ENCODE results near the gene CLTCL1. TPM values are rescaled to one million over a fixed set of nuclear protein-coding genes. Genes with fewer than 3 reads are reported as not detected.
"Not testable (repeated sequence)": the region's sequence is repeated elsewhere in the genome, so short reads cannot be mapped to it uniquely, and the experiment has no call there.

CLTCL1 gene
- total RNA-seq = 1 to 10 TPM in 1 of 2 experiments, under 1 TPM in 1; 0.93 to 1.1 TPM

GRCh38 chr22:19291580-19292457 lies at the start of gene CLTCL1:
Gene CLTCL1, minus strand, starts transcription at chr22:19291719. Its CDS starts 78 bp downstream, at chr22:19291641.
- DNase-seq = peak; percentile 77
- H3K27me3 Mint-ChIP-seq = peaks cover 34% of the 10 kb centered on the region
- peaks cover 25% of the 10 kb centered on the region for H3K4me1 Mint-ChIP-seq
- peak within 1 kb of the TSS; percentile 82 for H3K4me3 Mint-ChIP-seq
- H3K27ac Mint-ChIP-seq = peak within 1 kb of the TSS; percentile 47
- ChIA-PET POLR2A (interaction anchor here (0.8 to 1.6 kb wide), 7 partner anchors 113 to 188 kb away, joined by 3 to 7 read pairs (median 3); partner anchors contain the start of genes CDC45, DGCR2, ESS2 and HIRA), CTCF (interaction anchor here (0.8 to 1.6 kb wide), 4 partner anchors 112 to 338 kb away, joined by 3 to 5 read pairs (median 3); partner anchors contain the start of gene ESS2)
- no peaks in the 10 kb centered on the region for H3K36me3 Mint-ChIP-seq (ENCODE audit: low read depth)
- no peaks in the 10 kb centered on the region for H3K9me3 Mint-ChIP-seq

GRCh38 chr22:19337137-19337536 lies 45.6 kb upstream of the CLTCL1 start:
- H3K9me3 Mint-ChIP-seq = peaks cover 32% of the 10 kb centered on the region
- no peak overlapping the region for H3K27ac Mint-ChIP-seq
- H3K27me3 Mint-ChIP-seq = no peaks in the 10 kb centered on the region
- ChIA-PET CTCF (no interaction called here), POLR2A (no interaction called here)
- peaks cover 96% of the 10 kb centered on the region for H3K36me3 Mint-ChIP-seq (ENCODE audit: low read depth)
- no peak for DNase-seq
- no peaks in the 10 kb centered on the region for H3K4me1 Mint-ChIP-seq
- no peak overlapping the region for H3K4me3 Mint-ChIP-seq

GRCh38 chr22:19336133-19337075 lies 44.9 kb upstream of the CLTCL1 start:
- no peaks in the 10 kb centered on the region for H3K27me3 Mint-ChIP-seq
- ChIA-PET CTCF (no interaction called here), POLR2A (no interaction called here)
- no peak overlapping the region for H3K27ac Mint-ChIP-seq
- H3K36me3 Mint-ChIP-seq (ENCODE audit: low read depth) = peaks cover 96% of the 10 kb centered on the region
- H3K4me3 Mint-ChIP-seq = no peak overlapping the region
- H3K4me1 Mint-ChIP-seq = no peaks in the 10 kb centered on the region
- H3K9me3 Mint-ChIP-seq = peaks cover 32% of the 10 kb centered on the region
- DNase-seq = no peak

GRCh38 chr22:19331975-19332374 lies 40.5 kb upstream of the CLTCL1 start:
- ChIA-PET POLR2A (no interaction called here), CTCF (no interaction called here)
- no peak overlapping the region for H3K27ac Mint-ChIP-seq
- H3K4me1 Mint-ChIP-seq = no peaks in the 10 kb centered on the region
- no peak for DNase-seq
- H3K4me3 Mint-ChIP-seq = no peak overlapping the region
- H3K9me3 Mint-ChIP-seq = peaks cover 12% of the 10 kb centered on the region
- no peaks in the 10 kb centered on the region for H3K27me3 Mint-ChIP-seq
- H3K36me3 Mint-ChIP-seq (ENCODE audit: low read depth) = peaks cover 81% of the 10 kb centered on the region

- peaks cover 12% of the 10 kb centered on the region for H3K9me3 Mint-ChIP-seq
- no peaks in the 10 kb centered on the region for H3K27me3 Mint-ChIP-seq
- ChIA-PET POLR2A (no interaction called here), CTCF (no interaction called here)
- no peak overlapping the region for H3K4me3 Mint-ChIP-seq
- no peak for DNase-seq
- H3K36me3 Mint-ChIP-seq (ENCODE audit: low read depth) = peaks cover 76% of the 10 kb centered on the region
- no peak overlapping the region for H3K27ac Mint-ChIP-seq
- H3K4me1 Mint-ChIP-seq = no peaks in the 10 kb centered on the region
Observed at GRCh38 chr22:19331474-19331873, 40.0 kb upstream of the CLTCL1 start.

- ChIA-PET CTCF (no interaction called here), POLR2A (no interaction called here)
- Mint-ChIP-seq H3K36me3 (ENCODE audit: low read depth) (peaks cover 70% of the 10 kb centered on the region), H3K27ac (no peak overlapping the region), H3K4me3 (no peak overlapping the region), H3K27me3 (no peaks in the 10 kb centered on the region), H3K4me1 (no peaks in the 10 kb centered on the region), H3K9me3 (peaks cover 11% of the 10 kb centered on the region)
- DNase-seq = no peak
Observed at GRCh38 chr22:19330865-19331418, 39.4 kb upstream of the CLTCL1 start.

- H3K4me3 Mint-ChIP-seq, H3K27ac Mint-ChIP-seq, H3K4me1 Mint-ChIP-seq, H3K27me3 Mint-ChIP-seq, H3K9me3 Mint-ChIP-seq, POLR2A ChIA-PET, DNase-seq, CTCF ChIA-PET: not testable (repeated sequence)
- peaks cover 63% of the 10 kb centered on the region for H3K36me3 Mint-ChIP-seq (ENCODE audit: low read depth)
Observed at GRCh38 chr22:19330205-19330604, 38.7 kb upstream of the CLTCL1 start.

- ChIA-PET CTCF (no interaction called here), POLR2A (no interaction called here)
- no peak for DNase-seq
- Mint-ChIP-seq H3K9me3 (peaks cover 4% of the 10 kb centered on the region), H3K27me3 (no peaks in the 10 kb centered on the region), H3K4me1 (no peaks in the 10 kb centered on the region), H3K36me3 (ENCODE audit: low read depth) (peaks cover 57% of the 10 kb centered on the region), H3K4me3 (no peak overlapping the region), H3K27ac (no peak overlapping the region)
Observed at GRCh38 chr22:19329454-19329853, 37.9 kb upstream of the CLTCL1 start.

- H3K4me1 Mint-ChIP-seq = no peaks in the 10 kb centered on the region
- CTCF ChIA-PET = no interaction called here
- H3K27ac Mint-ChIP-seq = no peak overlapping the region
- no peaks in the 10 kb centered on the region for H3K27me3 Mint-ChIP-seq
- POLR2A ChIA-PET = no interaction called here
- no peak for DNase-seq
- no peaks in the 10 kb centered on the region for H3K9me3 Mint-ChIP-seq
- H3K4me3 Mint-ChIP-seq = no peak overlapping the region
- peaks cover 19% of the 10 kb centered on the region for H3K36me3 Mint-ChIP-seq (ENCODE audit: low read depth)
Observed at GRCh38 chr22:19325296-19325948, 33.9 kb upstream of the CLTCL1 start.

- H3K4me3 Mint-ChIP-seq; DNase-seq; H3K4me1 Mint-ChIP-seq; H3K27me3 Mint-ChIP-seq; CTCF ChIA-PET; H3K9me3 Mint-ChIP-seq; H3K27ac Mint-ChIP-seq; POLR2A ChIA-PET; H3K36me3 Mint-ChIP-seq (ENCODE audit: low read depth): not testable (repeated sequence)
Observed at GRCh38 chr22:19323420-19323819, 31.9 kb upstream of the CLTCL1 start.

- Mint-ChIP-seq H3K4me1 (no peaks in the 10 kb centered on the region), H3K27me3 (no peaks in the 10 kb centered on the region), H3K36me3 (ENCODE audit: low read depth) (no peaks in the 10 kb centered on the region), H3K4me3 (no peak overlapping the region), H3K27ac (no peak overlapping the region), H3K9me3 (peaks cover 8% of the 10 kb centered on the region)
- ChIA-PET CTCF (no interaction called here), POLR2A (no interaction called here)
- DNase-seq = no peak
Observed at GRCh38 chr22:19321757-19322156, 30.2 kb upstream of the CLTCL1 start.

GRCh38 chr22:19320136-19320535 lies 28.6 kb upstream of the CLTCL1 start:
- POLR2A ChIA-PET; H3K27ac Mint-ChIP-seq; H3K36me3 Mint-ChIP-seq (ENCODE audit: low read depth); H3K4me3 Mint-ChIP-seq; H3K27me3 Mint-ChIP-seq; H3K4me1 Mint-ChIP-seq; DNase-seq; CTCF ChIA-PET: not testable (repeated sequence)
- H3K9me3 Mint-ChIP-seq = peaks cover 17% of the 10 kb centered on the region

GRCh38 chr22:19319281-19319680 lies 27.8 kb upstream of the CLTCL1 start:
- peaks cover 17% of the 10 kb centered on the region for H3K9me3 Mint-ChIP-seq
- no peaks in the 10 kb centered on the region for H3K27me3 Mint-ChIP-seq
- no peak overlapping the region for H3K27ac Mint-ChIP-seq
- no peaks in the 10 kb centered on the region for H3K4me1 Mint-ChIP-seq
- DNase-seq = no peak
- CTCF ChIA-PET = no interaction called here
- no peak overlapping the region for H3K4me3 Mint-ChIP-seq
- H3K36me3 Mint-ChIP-seq (ENCODE audit: low read depth) = no peaks in the 10 kb centered on the region
- POLR2A ChIA-PET = no interaction called here

All from activated CD4-positive, alpha-beta memory T cell treated with anti-CD3 and anti-CD28 coated beads, Interleukin-2, amount 10 ng/mL, durations not matched to agents 7 days and 5 days (primary cell).